MCF 10A (cell line): ENCODE measurements around the gene SLC30A2. TPM values are rescaled to one million over a fixed set of nuclear protein-coding genes. Genes with fewer than 3 reads are reported as not detected.

Experiments used
- BruUV-seq: library from RNA; stranded (reverse); fragments of 400-500 nt; replicated peaks from 2 replicates; lab custom pipeline; 2021; lab: Mats Ljungman, UMichigan
- CTCF ChIA-PET: fragments of 300-600 bp; sonication (Branson Sonifier 250); formaldehyde crosslinking; extraction: SDS; loops from one replicate; lab custom pipeline; 2021; ENCODE audit warnings: antibody characterized with exemption, inconsistent platforms; lab: Yijun Ruan, JAX
- POLR2A ChIA-PET: fragments of 300-600, 350-650 bp; sonication (Branson Sonifier 250); formaldehyde crosslinking; extraction: SDS; loops from one replicate; lab custom pipeline; 2020; ENCODE audit warnings: antibody characterized with exemption, inconsistent platforms; lab: Yijun Ruan, JAX
- DNase-seq: peaks from one replicate; pipeline ENCODE4 v3.0.0-alpha.2; 2018; ENCODE audit not compliant: unreplicated experiment
- H3K27ac Mint-ChIP-seq: one replicate; pipeline ENCODE4 v1.8.0; 2022; ENCODE audit warnings: mild to moderate bottlenecking, low read depth, mixed read lengths; ENCODE audit not compliant: unreplicated experiment
- H3K27me3 Mint-ChIP-seq: one replicate; pipeline ENCODE4 v1.8.0; 2022; ENCODE audit warnings: mixed read lengths; ENCODE audit not compliant: insufficient read depth, unreplicated experiment
- H3K36me3 Mint-ChIP-seq: one replicate; pipeline ENCODE4 v1.8.0; 2022; ENCODE audit warnings: mild to moderate bottlenecking, moderate library complexity, mixed read lengths; ENCODE audit not compliant: insufficient read depth, unreplicated experiment
- H3K4me1 Mint-ChIP-seq: one replicate; pipeline ENCODE4 v1.8.0; 2022; ENCODE audit warnings: mixed read lengths; ENCODE audit not compliant: insufficient read depth, unreplicated experiment
- H3K4me3 Mint-ChIP-seq: one replicate; pipeline ENCODE4 v1.8.0; 2022; ENCODE audit warnings: mild to moderate bottlenecking, moderate library complexity, mixed read lengths; ENCODE audit not compliant: unreplicated experiment
- H3K9me3 Mint-ChIP-seq: one replicate; pipeline ENCODE4 v1.8.0; 2022; ENCODE audit warnings: mixed read lengths; ENCODE audit not compliant: unreplicated experiment
- CTCF ChIP-seq: fragments of 200-600 bp; IDR thresholded peaks from one replicate; pipeline ENCODE4 v1.8.0; 2022; ENCODE audit warnings: antibody characterized with exemption, mild to moderate bottlenecking; ENCODE audit not compliant: unreplicated experiment
- intact Hi-C: fragments of 100-400 bp; cut with micrococcal nuclease; formaldehyde crosslinking; loops from 2 replicates; pipeline ENCODE4 v1.14.1; 2022
- total RNA-seq: library from RNA; stranded (reverse); gene quantifications from 2 replicates; pipeline ENCODE4 v1.2.3, GENCODE V29; 2022

SLC30A2 gene
- total RNA-seq, 1 experiment from 2014 or later, result not detected

GRCh38 chr1:26041401-26041800, 4.5 kb downstream of the SLC30A2 start:
- intact Hi-C loops, result no loop called here
- POLR2A ChIA-PET, result interaction anchor here (0.5 to 0.6 kb wide), 2 partner anchors 37 to 122 kb away, joined by 3 read pairs; no protein-coding TSS in a partner anchor
- Mint-ChIP-seq H3K4me3 (no peak overlapping the region), H3K4me1 (peaks cover 4% of the 10 kb centered on the region), H3K27ac (no peak overlapping the region), H3K9me3 (no peaks in the 10 kb centered on the region), H3K36me3 (no peaks in the 10 kb centered on the region), H3K27me3 (peaks cover 14% of the 10 kb centered on the region)
- no peak for TF ChIP-seq CTCF
- CTCF ChIA-PET, result interaction anchor here (0.6 to 1.7 kb wide), 6 partner anchors 64 to 842 kb away, joined by 3 to 7 read pairs (median 4); no protein-coding TSS in a partner anchor
- DNase-seq, result no peak
- BruUV-seq, result no TSS peak

GRCh38 chr1:26038904-26039303, 7.0 kb downstream of the SLC30A2 start:
- no peak overlapping the region for H3K4me3 Mint-ChIP-seq
- no peaks in the 10 kb centered on the region for H3K36me3 Mint-ChIP-seq
- peaks cover 11% of the 10 kb centered on the region for H3K4me1 Mint-ChIP-seq
- POLR2A ChIA-PET, result no interaction called here
- intact Hi-C loops, result loop anchor here (5.0 kb wide), 2 partner anchors 278 to 353 kb away; partner anchors contain the start of gene CD52
- no peak for TF ChIP-seq CTCF
- H3K9me3 Mint-ChIP-seq, result no peaks in the 10 kb centered on the region
- DNase-seq, result no peak
- no TSS peak for BruUV-seq
- H3K27ac Mint-ChIP-seq, result no peak overlapping the region
- CTCF ChIA-PET, result interaction anchor here (0.6 to 6.5 kb wide), 2 partner anchors 105 to 283 kb away, joined by 3 to 55 read pairs; no protein-coding TSS in a partner anchor
- no peaks in the 10 kb centered on the region for H3K27me3 Mint-ChIP-seq

- H3K27ac Mint-ChIP-seq, result no peak overlapping the region
- TF ChIP-seq CTCF, result no peak
- CTCF ChIA-PET, result interaction anchor here (0.6 to 6.5 kb wide), 3 partner anchors 106 to 500 kb away, joined by 3 to 55 read pairs (median 3); no protein-coding TSS in a partner anchor
- no TSS peak for BruUV-seq
- POLR2A ChIA-PET, result no interaction called here
- H3K36me3 Mint-ChIP-seq, result no peaks in the 10 kb centered on the region
- DNase-seq, result no peak
- no peak overlapping the region for H3K4me3 Mint-ChIP-seq
- H3K27me3 Mint-ChIP-seq, result no peaks in the 10 kb centered on the region
- H3K4me1 Mint-ChIP-seq, result peaks cover 11% of the 10 kb centered on the region
- no peaks in the 10 kb centered on the region for H3K9me3 Mint-ChIP-seq
- intact Hi-C loops, result loop anchor here (5.0 kb wide), 2 partner anchors 279 to 354 kb away; partner anchors contain the start of gene CD52
These were observed 7.4 kb downstream of the SLC30A2 start for GRCh38 chr1:26038477-26038876.

- intact Hi-C loops, result loop anchor here (2.0 to 5.0 kb wide), 3 partner anchors 127 to 354 kb away; partner anchors contain the start of gene CD52
- BruUV-seq, result no TSS peak
- DNase-seq, result no peak
- Mint-ChIP-seq H3K4me1 (peaks cover 11% of the 10 kb centered on the region), H3K4me3 (no peak overlapping the region), H3K36me3 (no peaks in the 10 kb centered on the region), H3K27me3 (no peaks in the 10 kb centered on the region), H3K9me3 (no peaks in the 10 kb centered on the region), H3K27ac (no peak overlapping the region)
- ChIA-PET CTCF (interaction anchor here (0.6 to 6.5 kb wide), 2 partner anchors 106 to 501 kb away, joined by 3 to 55 read pairs; no protein-coding TSS in a partner anchor), POLR2A (no interaction called here)
- no peak for TF ChIP-seq CTCF
These were observed 8.0 kb downstream of the SLC30A2 start for GRCh38 chr1:26037904-26038303.
